Left colon (tissue), 2 donors: ENCODE measurements around the gene RENBP. TPM values are rescaled to one million over a fixed set of nuclear protein-coding genes. Genes with fewer than 3 reads are reported as not detected.

Experiments used
- ATAC-seq: fragments of 200-7000 bp; cut with Tn5 transposase; one replicate; pipeline ENCODE4 v1.9.1; 2020; ENCODE audit warnings: mild to moderate bottlenecking, moderate library complexity
- DNase-seq, 2 donors: peaks; one replicate each; pipeline ENCODE4 v3.0.0-alpha.2; 2020
- intact Hi-C, 2 donors: fragments of 100-400 bp; cut with DNase I in 1 of 2; cut with micrococcal nuclease in 1 of 2; formaldehyde crosslinking; loops; one replicate each; pipeline versions ENCODE4 v1.11.2 to v1.14.0; 2022; cut with DNase I, micrococcal nuclease
- total RNA-seq, 2 donors: library from RNA; stranded (reverse); fragmentation: NEBNext Ultra II Directional; extraction: Animal tissue kit (Norgen Biotek cat#: 25700); gene quantifications; one replicate each; pipeline ENCODE4 v1.2.1, GENCODE V29; 2021
- donor health status: DM: no; HTN: no; CAD: no.
- donor health status: DM: yes; HTN: yes; CAD: no.

The RENBP gene
- total RNA-seq, 2 donors from 2014 or later = 3.8 to 8.6 TPM

DNA sequence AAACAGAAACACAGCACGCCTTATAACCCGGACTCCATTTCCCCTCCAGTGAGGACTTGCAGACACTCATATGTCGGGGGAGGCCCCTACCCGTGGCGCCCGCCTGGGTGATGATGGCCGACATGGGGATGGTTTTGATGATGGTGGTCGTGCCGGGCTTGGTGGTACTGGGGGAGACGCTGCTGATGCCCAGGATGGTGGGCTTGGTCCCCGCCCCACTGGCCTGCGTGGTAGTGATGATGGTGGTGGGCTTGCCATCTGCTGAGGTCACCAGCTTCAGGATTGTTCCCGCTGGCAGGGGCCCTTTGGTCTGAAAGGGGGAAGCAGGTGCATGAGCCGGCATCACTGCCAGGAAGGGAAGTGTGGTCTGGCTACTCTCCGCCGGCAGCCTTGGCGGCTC is 12.8 kb upstream of the RENBP start:
- DNase-seq (no peak), ATAC-seq (no peak)
- intact Hi-C loops = no loop called here

DNA sequence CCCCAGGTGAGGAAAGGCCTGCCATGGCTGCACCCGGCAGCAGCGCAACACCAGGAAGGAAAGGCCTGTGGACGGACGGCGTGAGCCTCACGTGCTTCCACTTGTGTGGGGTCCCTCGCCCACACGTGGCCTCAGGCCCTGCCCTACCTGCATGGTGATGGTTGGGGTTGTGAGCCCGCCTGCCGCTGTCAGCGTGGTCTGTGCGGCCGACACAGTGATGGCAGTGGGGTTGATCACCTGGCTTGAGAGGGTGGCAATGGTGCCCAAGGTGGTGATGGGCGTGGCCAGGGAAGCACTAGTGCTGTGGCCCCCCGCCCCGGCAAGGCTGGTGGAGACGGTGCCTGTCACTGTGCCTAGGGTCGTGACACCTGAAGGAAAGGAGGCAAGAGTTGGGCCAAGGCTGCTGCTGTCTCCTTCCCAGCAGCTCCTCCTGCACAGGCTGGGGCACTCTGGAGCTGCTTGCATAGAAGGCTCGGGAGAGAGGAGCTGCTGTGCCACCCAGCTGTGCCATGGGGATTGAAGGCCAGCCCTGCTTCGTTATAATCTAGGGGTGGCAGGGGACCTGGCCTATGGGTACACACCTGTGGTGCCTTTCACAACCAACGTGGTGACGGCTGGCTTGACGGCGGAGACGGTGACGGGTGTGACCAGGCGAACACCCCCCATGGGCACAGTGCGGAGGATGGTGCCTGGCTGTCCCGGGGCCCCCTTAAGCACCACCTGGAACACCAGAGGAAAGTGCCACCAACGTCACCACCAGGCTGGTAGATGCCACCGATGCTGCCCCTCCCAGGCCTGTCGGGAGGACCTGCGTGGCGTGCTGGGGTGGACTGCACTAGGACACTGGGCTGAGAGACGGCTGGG is 11.8 kb upstream of the RENBP start:
- DNase-seq (no peak), ATAC-seq (no peak)
- intact Hi-C loops = no loop called here

GRCh38 chrX:153955228-153955732 is 10.8 kb upstream of the RENBP start:
- DNase-seq (no peak), ATAC-seq (no peak)
- intact Hi-C loops = no loop called here

- DNase-seq (no peak), ATAC-seq (no peak)
- intact Hi-C loops = loop anchor here in 1 of 2 donors (5.0 kb wide), 1 partner anchor 192 kb away; the partner anchor contains the start of gene PLXNB3
Observed at GRCh38 chrX:153954558-153955227, 10.2 kb upstream of the RENBP start.

DNA sequence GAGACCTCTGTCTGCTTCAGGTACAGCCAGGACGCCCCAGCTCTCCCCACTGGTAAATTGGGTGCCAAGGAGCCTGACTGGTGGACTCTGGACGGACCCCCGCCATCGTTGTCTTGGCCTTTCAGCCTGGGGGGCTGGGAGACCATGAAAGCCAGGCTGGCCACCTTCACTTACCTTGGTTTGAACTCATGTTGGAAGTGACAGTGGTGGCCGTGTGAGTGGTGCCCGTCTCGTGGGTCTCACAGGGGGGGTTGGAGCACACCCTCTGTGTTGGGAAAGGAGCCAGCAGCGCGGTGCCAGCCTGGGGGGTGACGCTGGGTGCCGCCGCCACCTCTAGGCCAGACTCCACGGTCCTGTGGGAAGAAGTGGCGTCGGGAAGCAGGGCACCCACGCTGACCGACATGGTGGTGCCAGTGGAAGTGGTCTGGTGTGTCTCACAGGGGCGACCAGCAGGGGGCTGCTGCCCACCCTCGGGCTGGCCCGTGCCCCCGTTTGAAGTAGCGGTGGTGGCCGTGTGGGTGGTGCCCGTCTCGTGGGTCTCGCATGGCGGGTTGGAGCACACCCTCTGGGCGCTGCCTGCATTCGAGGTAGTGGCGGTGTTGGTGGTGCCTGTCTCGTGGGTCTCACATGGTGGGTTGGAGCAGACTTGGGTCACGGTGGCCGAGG is 9.6 kb upstream of the RENBP start:
- ATAC-seq (peak; percentile 5), DNase-seq (no peak)
- intact Hi-C loops = loop anchor here in 1 of 2 donors (5.0 kb wide), 1 partner anchor 192 kb away; the partner anchor contains the start of gene PLXNB3

DNA sequence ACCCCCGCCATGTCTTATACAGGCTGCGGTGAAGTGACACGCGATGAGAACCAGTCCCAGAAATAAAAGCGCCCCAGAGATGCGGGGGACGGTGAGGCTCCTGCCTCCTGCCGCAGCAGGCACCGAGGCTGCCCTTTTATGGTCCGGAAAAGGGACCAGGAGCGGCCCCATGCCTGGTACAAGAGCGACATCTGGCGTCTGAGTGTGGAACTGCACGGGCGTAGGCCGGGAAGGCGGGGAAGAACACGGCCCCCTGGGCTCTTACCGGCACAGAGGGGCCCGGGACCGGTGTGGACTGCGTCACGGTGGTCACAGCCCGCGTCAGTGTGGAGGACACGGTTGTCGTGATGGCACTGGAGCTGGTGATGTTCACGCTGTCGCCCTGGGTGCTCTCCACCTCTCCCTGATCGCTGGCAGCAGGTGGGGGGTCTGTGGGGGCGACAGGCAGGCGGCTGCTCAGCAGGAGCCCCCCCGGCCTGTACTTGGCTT is 8.9 kb upstream of the RENBP start:
- DNase-seq (peak; percentile 68 to 82), ATAC-seq (peak; percentile 78)
- intact Hi-C loops = loop anchor here in 1 of 2 donors (5.0 kb wide), 1 partner anchor 191 kb away; the partner anchor contains the start of gene PLXNB3

DNA sequence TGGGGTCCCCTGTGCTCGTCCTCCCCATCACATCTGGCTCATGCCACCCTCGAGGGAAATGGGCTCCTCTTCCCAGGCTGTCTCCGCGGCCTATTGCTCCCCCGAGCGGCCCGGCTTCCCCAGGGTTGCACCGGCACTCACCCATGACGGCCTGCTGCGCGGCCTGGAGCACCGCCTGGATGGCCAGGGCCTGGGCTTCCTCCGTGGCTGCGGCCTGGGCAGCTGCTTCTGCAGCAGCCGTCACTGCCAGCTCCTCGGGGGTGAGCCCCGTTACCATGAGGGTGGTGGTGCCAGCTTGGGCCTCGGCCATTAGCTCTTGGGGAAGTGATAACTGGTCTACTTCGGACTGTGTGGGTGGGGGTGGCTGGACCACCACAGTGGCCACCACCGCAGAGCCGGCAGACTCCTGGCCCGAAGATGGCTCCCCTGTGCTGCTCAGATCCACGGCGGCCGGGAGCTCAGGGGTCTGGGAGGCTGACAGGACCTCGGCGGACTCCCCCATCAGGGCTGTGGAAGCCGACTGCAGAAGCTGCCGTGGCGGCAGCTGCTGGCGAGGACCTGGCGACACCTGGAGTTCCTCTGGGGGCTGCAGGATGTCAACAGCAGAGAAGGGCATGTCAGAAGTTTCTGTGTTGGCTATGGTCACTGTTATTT is 8.1 kb upstream of the RENBP start:
- ATAC-seq = no peak
- DNase-seq = no peak
- intact Hi-C loops = loop anchor here in 1 of 2 donors (5.0 kb wide), 1 partner anchor 190 kb away; the partner anchor contains the start of gene PLXNB3

DNA sequence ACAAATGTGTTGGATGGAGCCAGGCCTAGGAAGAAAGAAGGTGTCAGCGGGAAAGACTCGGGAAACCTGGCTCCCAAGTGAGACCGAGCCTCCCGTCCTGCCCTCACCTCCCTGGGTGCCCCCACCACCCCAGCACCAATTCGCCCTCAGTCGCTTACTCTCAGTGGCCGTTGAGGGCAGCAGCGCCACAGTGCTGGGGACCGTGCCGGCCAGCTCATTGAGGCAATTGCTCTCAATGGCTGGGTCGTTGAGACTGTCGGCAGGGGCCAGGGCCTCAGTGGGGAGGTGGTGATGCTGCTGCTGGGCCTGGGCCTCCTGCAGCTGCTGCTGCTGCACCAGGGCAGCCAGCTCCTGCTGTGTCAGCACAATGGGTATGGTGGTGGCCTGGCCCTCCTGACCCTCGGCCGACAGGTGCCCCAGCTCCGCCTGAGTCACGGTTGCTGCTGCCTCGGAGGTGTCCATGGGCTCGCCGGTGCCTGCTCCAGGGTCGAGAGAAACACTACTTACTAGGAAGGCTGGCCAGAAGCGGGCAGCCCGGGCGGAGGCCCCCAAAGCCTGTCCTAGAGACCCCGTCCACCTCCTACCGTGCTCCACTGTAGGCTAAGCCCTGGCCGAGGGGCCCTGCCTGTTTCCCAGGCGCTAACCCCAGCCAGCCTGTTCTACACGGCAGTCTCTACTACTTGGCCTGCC is 7.4 kb upstream of the RENBP start:
- ATAC-seq = no peak
- intact Hi-C loops = loop anchor here in 1 of 2 donors (5.0 kb wide), 1 partner anchor 190 kb away; the partner anchor contains the start of gene PLXNB3
- no peak for DNase-seq

DNA sequence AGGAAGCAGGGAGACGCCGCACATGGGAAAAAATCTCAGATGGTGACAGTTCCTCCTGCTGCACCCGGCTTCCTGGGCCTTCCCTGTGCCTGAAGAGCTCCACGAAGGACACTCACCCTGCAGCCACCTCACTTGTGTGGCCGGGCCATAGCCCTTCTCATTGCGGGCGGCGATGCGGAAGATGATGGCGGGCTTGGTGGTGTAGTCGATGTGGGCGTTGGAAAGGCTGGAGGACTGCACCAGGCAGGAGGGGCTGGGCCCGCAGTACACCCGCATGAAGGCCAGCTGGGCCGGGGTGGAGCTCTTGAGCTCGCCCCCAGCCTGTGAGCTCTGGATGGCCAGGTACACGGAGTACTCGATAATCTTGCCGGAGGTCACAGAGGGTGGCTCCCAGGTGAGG is 5.7 kb upstream of the RENBP start:
- ATAC-seq = no peak
- no peak for DNase-seq
- intact Hi-C loops = loop anchor here in 1 of 2 donors (5.0 kb wide), 1 partner anchor 188 kb away; the partner anchor contains the start of gene PLXNB3

GRCh38 chrX:153948847-153949805 is 4.7 kb upstream of the RENBP start:
- intact Hi-C loops = no loop called here
- DNase-seq (no peak), ATAC-seq (no peak)

GRCh38 chrX:153948002-153948466 is 3.6 kb upstream of the RENBP start:
- no peak for DNase-seq
- intact Hi-C loops = no loop called here
- no peak for ATAC-seq

DNA sequence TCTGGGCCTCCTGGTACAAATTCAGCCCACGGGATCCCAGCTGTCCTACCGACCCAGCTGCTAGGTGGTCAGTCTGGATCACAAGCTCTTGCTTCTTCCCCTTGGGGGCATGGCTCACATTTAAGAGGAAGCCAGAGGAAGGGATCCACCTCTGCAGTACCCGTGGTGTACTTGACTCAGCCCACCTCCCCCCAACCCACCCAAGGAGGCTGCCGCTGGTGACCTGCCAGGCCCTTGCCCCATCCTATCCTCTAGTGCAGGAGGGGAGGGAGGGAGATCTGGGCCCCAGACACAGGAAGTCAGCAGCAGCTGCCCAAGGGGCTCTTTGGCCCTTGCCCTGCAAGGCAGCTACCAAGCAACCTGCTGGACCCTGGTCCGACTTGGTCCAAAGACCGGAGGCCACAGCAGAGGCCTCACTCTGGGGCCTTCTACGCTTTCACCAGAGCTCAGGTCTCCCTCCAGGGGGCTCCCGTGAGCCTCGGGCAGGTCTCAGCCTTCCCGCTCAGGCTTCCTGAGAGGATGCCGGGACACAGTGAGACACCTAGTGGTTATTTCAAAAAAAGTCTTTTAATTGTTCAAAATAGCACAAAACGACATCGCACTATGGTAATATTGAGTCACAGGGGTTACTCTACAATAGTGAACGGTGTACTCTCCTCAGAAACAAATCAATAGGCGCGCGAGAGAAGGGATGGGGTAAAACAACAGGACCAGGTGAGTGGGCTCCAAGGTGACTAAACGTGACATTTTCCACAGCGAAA is 2.7 kb upstream of the RENBP start:
- ATAC-seq (peak; percentile 89), DNase-seq (peak; percentile 75 to 85)
- intact Hi-C loops = no loop called here

- no peak for DNase-seq
- no peak for ATAC-seq
- intact Hi-C loops = no loop called here
Observed at GRCh38 chrX:153945956-153946943, 1.8 kb upstream of the RENBP start.

DNA sequence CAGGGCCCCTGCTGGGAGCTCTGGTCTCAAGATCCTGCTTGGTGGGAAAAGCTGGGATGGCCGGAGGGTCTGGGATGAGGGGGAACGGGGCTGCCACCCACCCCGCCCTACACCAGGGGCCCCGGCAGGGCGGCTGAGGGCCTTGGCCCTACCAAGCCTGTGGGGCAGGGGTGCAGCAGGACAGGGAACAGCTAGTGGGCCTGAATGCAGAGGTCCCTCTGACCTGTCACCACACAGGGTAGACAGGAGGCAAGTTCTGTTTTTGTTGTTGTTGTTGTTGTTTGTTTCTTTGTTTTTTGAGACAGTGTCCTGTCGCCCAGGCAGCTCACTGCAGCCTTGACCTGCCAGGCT is 332 bp upstream of the RENBP start:
- intact Hi-C loops = no loop called here
- ATAC-seq (no peak), DNase-seq (no peak)
